Heart left ventricle (tissue), 16 donors: ENCODE measurements around the gene HEMGN. TPM values are rescaled to one million over a fixed set of nuclear protein-coding genes. Genes with fewer than 3 reads are reported as not detected.
A peak's percentile ranks its signal among the peaks of the same experiment; 100 is the strongest.
"Not testable (repeated sequence)": the region's sequence is repeated elsewhere in the genome, so short reads cannot be mapped to it uniquely, and the experiment has no call there.

Experiments used
- ATAC-seq, 4 donors: fragments of 200-7000 bp; cut with Tn5 transposase; one replicate each; pipeline ENCODE4 v1.9.1; 2020 to 2022; ENCODE audit warnings: moderate library complexity in 4 of 4, mild to moderate bottlenecking in 3 of 4, moderate number of reproducible peaks in 1 of 4
- DNase-seq, 5 donors: peaks; one replicate each; pipeline ENCODE4 v3.0.0-alpha.2; 2020
- H3K27ac ChIP-seq, 12 donors: fragments of 200-600 bp; sonication (generic) in 4 of 12; one replicate each; pipeline versions ENCODE4 v1.5.0 to v1.8.0; 2016 to 2022; ENCODE audit warnings: mild to moderate bottlenecking in 2 of 12
- H3K27me3 ChIP-seq, 9 donors: fragments of 200-600 bp; sonication (generic) in 2 of 9; one replicate each; pipeline versions ENCODE4 v1.5.1 to v1.8.0; 2016 to 2022; ENCODE audit warnings: mild to moderate bottlenecking in 3 of 9
- H3K36me3 ChIP-seq, 9 donors: fragments of 200-600 bp; sonication (generic) in 2 of 9; one replicate each; pipeline versions ENCODE4 v1.5.0 to v1.8.0; 2018 to 2022; ENCODE audit warnings: mild to moderate bottlenecking in 2 of 9
- H3K4me1 ChIP-seq, 12 donors: fragments of 200-600 bp; sonication (generic) in 4 of 12; one replicate each; pipeline versions ENCODE4 v1.5.0 to v1.8.0; 2016 to 2022; ENCODE audit warnings: mild to moderate bottlenecking in 3 of 12
- H3K4me3 ChIP-seq, 12 donors: fragments of 200-600 bp; sonication (generic) in 4 of 12; one replicate each; pipeline versions ENCODE4 v1.5.0 to v1.8.0; 2017 to 2022; ENCODE audit warnings: mild to moderate bottlenecking in 9 of 12, moderate library complexity in 4 of 12
- H3K9me3 ChIP-seq, 12 donors: fragments of 200-600 bp; sonication (generic) in 4 of 12; one replicate each; pipeline versions ENCODE4 v1.5.0 to v1.8.0; 2016 to 2022; ENCODE audit warnings: mild to moderate bottlenecking in 1 of 12
- POLR2A ChIP-seq, 2 donors: fragments of 450-650 bp; IDR thresholded peaks; one replicate each; pipeline ENCODE4 v1.6.1; 2017; ENCODE audit warnings: antibody characterized with exemption in 2 of 2, mild to moderate bottlenecking in 2 of 2, moderate library complexity in 2 of 2
- WGBS, 4 donors: extraction: QIAGEN DNeasy Blood & Tissue Kit in 2 of 4; methylation state at CpG; one replicate each; pipeline versions ENCODE4 v1.1.5 to v1.1.7; 2013 to 2018; 5-methylcytosine and 5-hydroxymethylcytosine counted together
- intact Hi-C, 10 donors: fragments of 100-400 bp; cut with DNase I; formaldehyde crosslinking; loops; one replicate each; pipeline versions ENCODE4 v1.11.1 to v1.14.2; 2022
- polyA plus RNA-seq, 2 donors: library from polyadenylated mRNA; stranded (reverse); fragments of 200-250 nt; gene quantifications; one replicate each; pipeline ENCODE4 v1.2.3, GENCODE V29; 2013
- total RNA-seq, 9 donors: library from RNA; depleted of rRNA in 2 of 9; stranded (reverse); fragments of >200 nt in 2 of 9; fragmentation: NEBNext Ultra II Directional in 3 of 9; extraction: Animal tissue kit (Norgen Biotek cat#: 25700) in 3 of 9; gene quantifications; one replicate each; pipeline versions ENCODE4 v1.1.0 to v1.2.4, GENCODE V29; 2016 to 2023
- TF ChIP-seq, protein P1 (sequence below), 12 donors: fragments of 200-600 bp; sonication (generic) in 4 of 12; IDR thresholded peaks; one replicate each; pipeline versions ENCODE4 v1.5.0 to v1.8.0; 2018 to 2022; ENCODE audit warnings: antibody characterized with exemption in 12 of 12, mild to moderate bottlenecking in 5 of 12
- donor health status: ischemic (EF 13 %, LVEDD 7.1; RV severe dilation, severe dysfunction).
- donor health status: healthy with polysubstance abuse.
- donor health status: DM: no; HTN: yes; CAD: no.
- donor health status: DM: no; HTN: no; CAD: no.
- donor health status: ischemic (EF 25% LVEDD 6.9; RV normal size, moderate dysfunction).
- donor health status: ischemic (EF 25% LVEDD 5.7; RV mildly dilated, moderate dysfunction).
- donor health status: healthy.
- donor health status: DM: yes; HTN: yes; CAD: no.
- donor health status: ischemic (EF 35%, LVEDD 5.7; RV mildly dilated, moderate dysfunction).
- donor health status: nonischemic (EF 11% LVEDD 7.7; RV severe dilation, severe dysfunction).
- donor health status: DM: yes; HTN: yes; CAD: no.
- donor health status: PGD.
- donor health status: ischemic (EF 29% LVEDD 5.4; RV normal size, mild dysfunction).
- donor health status: nonischemic (EF 23%, LVEDD 6.1; RV moderate dilation, normal function).

Gene HEMGN
- total and polyA plus RNA-seq, 11 donors = 0.23 to 0.40 TPM; not detected in 9

DNA sequence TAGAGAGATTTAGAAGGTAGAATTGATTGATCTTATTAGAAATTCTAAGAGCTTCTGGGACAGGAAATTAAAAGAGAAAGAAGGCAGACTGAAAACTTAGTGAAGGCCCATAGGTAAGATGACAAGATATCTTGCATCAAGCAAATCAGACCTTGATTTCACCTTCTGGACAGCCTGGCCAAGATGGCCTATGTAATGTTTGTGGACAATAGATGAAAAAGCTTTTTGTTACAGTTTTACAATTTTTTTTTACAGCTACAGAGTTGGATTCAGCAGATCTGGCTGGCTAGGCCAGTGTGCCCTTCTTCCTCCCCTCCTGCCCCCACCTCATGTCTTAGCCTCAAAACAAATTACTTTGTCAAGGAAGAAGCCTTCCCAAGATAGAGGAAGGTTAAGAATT is 21.6 kb upstream of the HEMGN start:
- ATAC-seq (no peak), DNase-seq (no peak)
- no peak for TF ChIP-seq POLR2A (IDR thresholded peaks at IDR 0.05)

DNA sequence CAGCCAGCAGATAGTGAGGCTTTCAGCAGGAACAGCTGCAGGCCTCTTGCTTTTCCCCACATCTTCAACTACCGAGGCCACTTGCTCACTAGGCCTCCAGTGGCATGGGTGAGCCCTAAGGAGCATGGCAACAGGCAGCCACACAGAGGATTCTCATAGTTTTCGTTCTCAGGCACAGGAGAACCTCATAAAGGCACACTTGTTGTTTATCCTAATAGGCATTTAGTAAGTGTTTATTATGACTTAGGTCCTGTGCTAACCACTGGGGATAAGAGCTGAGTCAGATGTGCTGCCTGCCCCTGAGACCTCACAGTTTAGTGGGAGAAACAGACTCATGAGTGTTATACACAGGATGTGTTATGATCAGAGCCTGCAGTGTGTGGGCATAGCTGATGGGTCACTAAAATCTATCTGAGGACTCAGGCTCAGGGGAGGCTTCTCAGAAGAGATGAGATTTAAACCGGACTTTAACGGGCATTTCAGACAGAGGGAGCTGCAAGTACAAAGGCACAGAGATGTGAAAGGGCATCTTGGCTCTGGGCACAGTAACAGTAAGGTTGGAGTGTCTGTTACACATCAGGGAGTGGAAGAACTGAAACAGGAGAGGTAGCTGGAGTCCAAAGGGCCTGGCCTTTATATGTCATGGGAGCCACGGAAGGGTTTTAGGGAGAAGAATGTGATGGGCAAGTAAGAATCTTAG is 21.0 kb upstream of the HEMGN start:
- no peak for ATAC-seq
- H3K27ac ChIP-seq = no peak overlapping the region
- TF ChIP-seq POLR2A (IDR thresholded peaks at IDR 0.05) = no peak
- TF ChIP-seq, protein P1, sequence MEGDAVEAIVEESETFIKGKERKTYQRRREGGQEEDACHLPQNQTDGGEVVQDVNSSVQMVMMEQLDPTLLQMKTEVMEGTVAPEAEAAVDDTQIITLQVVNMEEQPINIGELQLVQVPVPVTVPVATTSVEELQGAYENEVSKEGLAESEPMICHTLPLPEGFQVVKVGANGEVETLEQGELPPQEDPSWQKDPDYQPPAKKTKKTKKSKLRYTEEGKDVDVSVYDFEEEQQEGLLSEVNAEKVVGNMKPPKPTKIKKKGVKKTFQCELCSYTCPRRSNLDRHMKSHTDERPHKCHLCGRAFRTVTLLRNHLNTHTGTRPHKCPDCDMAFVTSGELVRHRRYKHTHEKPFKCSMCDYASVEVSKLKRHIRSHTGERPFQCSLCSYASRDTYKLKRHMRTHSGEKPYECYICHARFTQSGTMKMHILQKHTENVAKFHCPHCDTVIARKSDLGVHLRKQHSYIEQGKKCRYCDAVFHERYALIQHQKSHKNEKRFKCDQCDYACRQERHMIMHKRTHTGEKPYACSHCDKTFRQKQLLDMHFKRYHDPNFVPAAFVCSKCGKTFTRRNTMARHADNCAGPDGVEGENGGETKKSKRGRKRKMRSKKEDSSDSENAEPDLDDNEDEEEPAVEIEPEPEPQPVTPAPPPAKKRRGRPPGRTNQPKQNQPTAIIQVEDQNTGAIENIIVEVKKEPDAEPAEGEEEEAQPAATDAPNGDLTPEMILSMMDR (IDR thresholded peaks at IDR 0.05) = no peak
- no peaks in the 10 kb centered on the region for H3K36me3 ChIP-seq
- DNase-seq = no peak
- H3K4me1 ChIP-seq = no peaks in the 10 kb centered on the region
- intact Hi-C loops = no loop called here
- H3K9me3 ChIP-seq = no peaks in the 10 kb centered on the region
- H3K4me3 ChIP-seq = no peak overlapping the region
- WGBS, 4 donors = 73 to 77% (median 74%) methylated on average over 5 of the region's 5 CpGs
- no peaks in the 10 kb centered on the region for H3K27me3 ChIP-seq

More for the DNA sequence above, 21.6 kb upstream of the HEMGN start:
- Histone ChIP-seq H3K27me3 (no peaks in the 10 kb centered on the region), H3K36me3 (no peaks in the 10 kb centered on the region), H3K4me3 (no peak overlapping the region), H3K4me1 (peaks cover 0 to under 1% (median 0%) of the 10 kb centered on the region in 12 donors), H3K9me3 (no peaks in the 10 kb centered on the region), H3K27ac (no peak overlapping the region)
- intact Hi-C loops = no loop called here

DNA sequence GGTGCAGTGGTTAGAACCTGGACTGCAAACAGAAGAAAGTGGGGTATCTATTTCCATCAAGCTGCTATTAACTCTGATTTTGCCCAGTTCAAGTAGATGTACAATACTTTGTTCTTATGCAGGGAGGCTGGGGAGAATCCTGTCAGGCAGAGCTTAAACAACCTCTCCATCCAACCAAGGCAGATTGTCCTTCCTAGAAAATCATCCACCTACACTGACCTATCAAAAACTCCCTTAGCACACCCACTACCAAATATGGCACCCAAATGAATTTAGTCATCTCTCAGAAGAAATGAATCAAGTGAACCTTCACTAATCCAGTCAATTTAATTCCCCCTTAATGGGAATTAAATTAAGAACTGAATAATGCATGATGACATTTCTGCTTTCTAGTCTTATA is 18.4 kb upstream of the HEMGN start:
- DNase-seq (no peak), ATAC-seq (no peak)
- no peaks in the 10 kb centered on the region for H3K36me3 ChIP-seq
- H3K27ac ChIP-seq = no peak overlapping the region
- no peaks in the 10 kb centered on the region for H3K9me3 ChIP-seq
- intact Hi-C loops = no loop called here
- peaks cover 0 to 7% (median 0%) of the 10 kb centered on the region in 9 donors for H3K27me3 ChIP-seq
- no peaks in the 10 kb centered on the region for H3K4me1 ChIP-seq
- no peak overlapping the region for H3K4me3 ChIP-seq
- no peak for TF ChIP-seq POLR2A (IDR thresholded peaks at IDR 0.05)
- TF ChIP-seq, protein P1 (IDR thresholded peaks at IDR 0.05) = no peak

DNA sequence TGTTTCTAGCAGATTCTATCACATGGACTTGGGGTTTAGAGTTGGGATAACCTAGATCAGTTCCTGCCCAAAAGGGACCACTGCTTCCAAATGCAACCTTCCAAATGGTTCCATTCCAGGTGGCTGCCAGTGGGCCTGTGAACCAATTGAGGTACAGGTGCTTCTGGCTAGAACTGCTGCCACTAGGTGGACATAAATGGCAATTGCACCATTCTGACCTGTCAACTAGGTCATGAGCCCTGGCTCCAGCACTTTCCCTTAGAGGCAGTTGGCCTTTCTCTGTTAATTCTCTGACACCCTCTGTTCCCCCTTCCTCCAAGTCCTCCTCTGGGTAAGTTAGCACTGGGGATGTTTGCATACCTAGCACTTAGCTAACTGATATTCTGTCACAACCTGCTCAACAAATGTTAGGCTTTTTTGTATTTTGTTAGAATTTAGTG is 16.6 kb upstream of the HEMGN start:
- Histone ChIP-seq H3K27ac (no peak overlapping the region), H3K4me1 (no peaks in the 10 kb centered on the region), H3K9me3 (no peaks in the 10 kb centered on the region), H3K27me3 (peaks cover 0 to 16% (median 5%) of the 10 kb centered on the region in 9 donors), H3K4me3 (no peak overlapping the region), H3K36me3 (no peaks in the 10 kb centered on the region)
- ATAC-seq = peak in 1 of 4 donors; percentile 64
- intact Hi-C loops = no loop called here
- TF ChIP-seq POLR2A (IDR thresholded peaks at IDR 0.05) = no peak
- TF ChIP-seq, protein P1 (IDR thresholded peaks at IDR 0.05) = peak in 11 of 12 donors; percentile 23 to 58 (median 42)
- DNase-seq = peak in 2 of 5 donors; percentile 19 to 27

DNA sequence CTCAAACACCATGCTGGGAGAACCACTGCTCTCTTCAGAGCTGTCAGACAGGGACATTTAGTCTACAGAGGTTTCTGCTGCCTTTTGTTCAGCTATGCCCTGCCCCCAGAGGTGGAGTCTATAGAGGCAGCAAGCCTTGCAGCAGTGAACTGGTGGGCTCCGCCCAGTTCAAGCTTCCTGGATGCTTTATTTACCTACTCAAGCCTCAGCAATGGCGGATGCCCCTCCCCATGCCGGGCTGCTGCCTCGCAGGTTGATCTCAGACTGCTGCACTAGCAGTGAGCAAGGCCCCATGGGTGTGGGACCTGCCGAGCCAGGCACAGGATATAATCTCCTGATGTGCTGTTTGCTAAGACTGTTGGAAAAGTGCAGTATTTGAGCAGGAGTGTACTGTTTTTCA is 12.9 kb upstream of the HEMGN start:
- H3K9me3 ChIP-seq, H3K4me1 ChIP-seq, H3K4me3 ChIP-seq, ATAC-seq, H3K36me3 ChIP-seq, intact Hi-C loops, H3K27ac ChIP-seq, DNase-seq: not testable (repeated sequence)
- H3K27me3 ChIP-seq = peaks cover 0 to 16% (median 5%) of the 10 kb centered on the region in 9 donors
- WGBS, 4 donors = 84 to 89% (median 86%) methylated on average over 5 of the region's 5 CpGs; no CpG with 5 or more reads in 1 of the 4 donors

DNA sequence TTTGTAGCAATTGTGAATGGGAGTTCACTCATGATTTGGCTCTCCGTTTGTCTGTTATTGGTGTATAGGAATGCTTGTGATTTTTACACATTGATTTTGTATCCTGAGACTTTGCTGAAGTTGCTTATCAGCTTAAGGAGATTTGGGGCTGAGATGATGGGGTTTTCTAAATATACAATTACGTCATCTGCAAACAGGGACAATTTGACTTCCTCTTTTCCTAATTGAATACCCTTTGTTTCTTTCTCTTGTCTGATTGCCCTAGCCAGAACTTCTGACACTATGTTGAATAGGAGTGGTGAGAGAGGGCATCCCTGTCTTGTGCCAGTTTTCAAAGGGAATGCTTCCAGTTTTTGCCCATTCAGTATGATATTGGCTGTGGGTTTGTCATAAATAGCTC is 9.1 kb upstream of the HEMGN start:
- WGBS, 4 donors = 43 to 70% (median 67%) methylated on average over 2 of the region's 2 CpGs
- H3K9me3 ChIP-seq, H3K36me3 ChIP-seq, DNase-seq, intact Hi-C loops, H3K4me1 ChIP-seq, H3K4me3 ChIP-seq, H3K27ac ChIP-seq, ATAC-seq: not testable (repeated sequence)
- peaks cover 0 to 16% (median 5%) of the 10 kb centered on the region in 9 donors for H3K27me3 ChIP-seq

DNA sequence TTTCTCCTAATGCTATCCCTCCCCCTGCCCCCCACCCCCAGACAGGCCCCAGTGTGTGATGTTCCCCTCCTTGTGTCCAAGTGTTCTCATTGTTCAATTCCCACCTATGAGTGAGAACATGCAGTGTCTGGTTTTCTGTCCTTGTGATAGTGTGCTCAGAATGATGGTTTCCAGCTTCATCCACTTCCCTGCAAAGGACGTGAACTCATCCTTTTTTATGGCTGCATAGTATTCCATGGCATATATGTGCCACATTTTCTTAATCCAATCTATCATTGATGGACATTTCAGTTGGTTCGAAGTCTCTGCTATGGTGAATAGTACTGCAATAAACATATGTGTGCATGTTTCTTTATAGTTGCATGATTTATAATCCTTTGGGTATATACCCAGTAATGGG is 7.5 kb upstream of the HEMGN start:
- H3K27me3 ChIP-seq = peaks cover 0 to 10% (median 0%) of the 10 kb centered on the region in 9 donors
- H3K27ac ChIP-seq, H3K4me3 ChIP-seq, H3K9me3 ChIP-seq, ATAC-seq, H3K4me1 ChIP-seq, intact Hi-C loops, DNase-seq, H3K36me3 ChIP-seq: not testable (repeated sequence)
- 74 to 83% (median 79%) methylated on average over 2 of the region's 2 CpGs for WGBS, 4 donors
